CD4-positive, alpha-beta T cell (primary cell): ENCODE results near the gene SLITRK4. TPM values are rescaled to one million over a fixed set of nuclear protein-coding genes. Genes with fewer than 3 reads are reported as not detected.

ENCODE experiments used
- ATAC-seq: fragments of 200-7000 bp; cut with Tn5 transposase; one replicate; pipeline ENCODE4 v1.10.0; 2022; ENCODE audit warnings: mild to moderate bottlenecking; ENCODE audit not compliant: poor library complexity
- CTCF ChIA-PET: fragments of 350-600 bp; sonication (Branson Sonifier 250); formaldehyde crosslinking; loops from one replicate; lab custom pipeline; 2021; ENCODE audit warnings: antibody characterized with exemption, inconsistent platforms; lab: Charles Lee
- POLR2A ChIA-PET: fragments of 350-600 bp; sonication (Branson Sonifier 250); formaldehyde crosslinking; loops from one replicate; lab custom pipeline; 2021; ENCODE audit warnings: antibody characterized with exemption, inconsistent platforms; lab: Charles Lee
- DNase-seq, 14 experiments: peaks; one replicate each; pipeline ENCODE4 v3.0.0-alpha.2; 2013 to 2020; ENCODE audit warnings: mixed read lengths in 2 of 14
- H3K27ac ChIP-seq, 2 donors: one replicate each; pipeline versions ENCODE4 v1.5.1 to v1.7.0; 2013; ENCODE audit warnings: low read length in 2 of 2, low read depth in 1 of 2, mild to moderate bottlenecking in 1 of 2
- H3K27me3 ChIP-seq, 2 experiments: 1 replicate in 1 of 2; 2 replicates in 1 of 2; pipeline versions ENCODE4 v1.6.1 to v1.7.0; 2013; ENCODE audit warnings: low read length in 2 of 2, control low read depth in 1 of 2, mild to moderate bottlenecking in 1 of 2, moderate library complexity in 1 of 2; ENCODE audit not compliant: insufficient read depth in 2 of 2, control insufficient read depth in 1 of 2
- H3K36me3 ChIP-seq: one replicate; pipeline ENCODE4 v1.6.1; 2013; ENCODE audit warnings: low read length, control low read depth; ENCODE audit not compliant: insufficient read depth
- H3K4me1 ChIP-seq: one replicate; pipeline ENCODE4 v1.6.1; 2013; ENCODE audit warnings: low read length, control low read depth; ENCODE audit not compliant: insufficient read depth
- H3K4me3 ChIP-seq: one replicate; pipeline ENCODE4 v1.5.1; 2013; ENCODE audit warnings: mild to moderate bottlenecking, low read length, moderate library complexity
- H3K9me3 ChIP-seq, 2 experiments: 1 replicate in 1 of 2; 2 replicates in 1 of 2; pipeline versions ENCODE4 v1.6.1 to v1.7.0; 2013; ENCODE audit warnings: low read length in 2 of 2, mild to moderate bottlenecking in 2 of 2, control low read depth in 1 of 2, moderate library complexity in 1 of 2; ENCODE audit not compliant: control insufficient read depth in 1 of 2, insufficient read depth in 1 of 2
- H3K27ac Mint-ChIP-seq: one replicate; pipeline ENCODE4 v1.8.0; 2020; ENCODE audit warnings: mixed read lengths
- H3K27me3 Mint-ChIP-seq: one replicate; pipeline ENCODE4 v1.8.0; 2021; ENCODE audit warnings: mixed read lengths
- H3K36me3 Mint-ChIP-seq: one replicate; pipeline ENCODE4 v1.8.0; 2021; ENCODE audit warnings: low read depth, mixed read lengths
- H3K4me1 Mint-ChIP-seq: one replicate; pipeline ENCODE4 v1.8.0; 2021; ENCODE audit warnings: low read depth, mixed read lengths
- H3K4me3 Mint-ChIP-seq: one replicate; pipeline ENCODE4 v1.8.0; 2020; ENCODE audit warnings: mild to moderate bottlenecking, mixed read lengths
- H3K9me3 Mint-ChIP-seq: one replicate; pipeline ENCODE4 v1.8.0; 2020; ENCODE audit warnings: mixed read lengths
- CTCF ChIP-seq: fragments of 200-600 bp; IDR thresholded peaks from one replicate; pipeline ENCODE4 v1.8.0; 2022; ENCODE audit warnings: antibody characterized with exemption, mild to moderate bottlenecking
- intact Hi-C, 2 experiments: fragments of 100-400 bp; cut with DNase I in 1 of 2; cut with micrococcal nuclease in 1 of 2; formaldehyde crosslinking; loops; one replicate each; pipeline versions ENCODE4 v1.15.1 to v1.9.0; 2023 to 2025; cut with DNase I, micrococcal nuclease
- polyA plus RNA-seq, 2 donors: library from polyadenylated mRNA; unstranded; fragments of 120-200 nt; gene quantifications; one replicate each; pipeline ENCODE4 v1.2.1, GENCODE V29; 2013
- total RNA-seq, 174 experiments: library from RNA in 2 of 174; stranded (reverse) in 2 of 174; gene quantifications; one replicate each; pipeline ENCODE4 v1.2.3 and lab custom pipeline; 2021 to 2026

SLITRK4 gene
- total RNA-seq: under 1 TPM in 1 of 2 experiments, not detected in 1; 0.06 TPM
- polyA plus RNA-seq (2013, experiment 1 of 2): 0.45 TPM
- polyA plus RNA-seq (2013, experiment 2 of 2): 0.49 TPM
- 0 to 0.92 (median 0) reads per million in 172 experiments for total RNA-seq (lab: John Stamatoyannopoulos, UW)

- no peak for TF ChIP-seq CTCF
- Mint-ChIP-seq H3K9me3 (no peaks in the 10 kb centered on the region), H3K36me3 (no peaks in the 10 kb centered on the region), H3K27me3 (peaks cover 20% of the 10 kb centered on the region), H3K27ac (no peak within 1 kb of the TSS), H3K4me3 (no peak within 1 kb of the TSS), H3K4me1 (no peaks in the 10 kb centered on the region)
- POLR2A ChIA-PET: no interaction called here
- ATAC-seq (no peak), DNase-seq (no peak)
- H3K9me3 ChIP-seq: peaks cover 0 to 17% of the 10 kb centered on the region in 2 experiments
- H3K4me1 ChIP-seq: no peaks in the 10 kb centered on the region
- intact Hi-C loops: no loop called here
- H3K4me3 ChIP-seq: no peak within 1 kb of the TSS
- H3K36me3 ChIP-seq: no peaks in the 10 kb centered on the region
- peaks cover 0 to 9% of the 10 kb centered on the region in 2 experiments for H3K27me3 ChIP-seq
- H3K27ac ChIP-seq: no peak within 1 kb of the TSS
- CTCF ChIA-PET: no interaction called here
Observed at GRCh38 chrX:143635915-143636314, at the start of gene SLITRK4. Gene SLITRK4, minus strand, starts transcription at chrX:143636101. Its CDS starts 4,993 bp downstream, at chrX:143631108.

- no peak overlapping the region for H3K27ac ChIP-seq
- ChIA-PET CTCF (no interaction called here), POLR2A (no interaction called here)
- Mint-ChIP-seq H3K27ac (no peak overlapping the region), H3K9me3 (no peaks in the 10 kb centered on the region), H3K27me3 (no peaks in the 10 kb centered on the region), H3K4me3 (no peak overlapping the region), H3K4me1 (no peaks in the 10 kb centered on the region), H3K36me3 (no peaks in the 10 kb centered on the region)
- H3K27me3 ChIP-seq: no peaks in the 10 kb centered on the region
- no peak for ATAC-seq
- H3K4me1 ChIP-seq: no peaks in the 10 kb centered on the region
- H3K36me3 ChIP-seq: no peaks in the 10 kb centered on the region
- TF ChIP-seq CTCF: no peak
- H3K9me3 ChIP-seq: no peaks in the 10 kb centered on the region
- intact Hi-C loops: no loop called here
- no peak for DNase-seq
- H3K4me3 ChIP-seq: no peak overlapping the region
Observed at GRCh38 chrX:143683486-143683885, 47.6 kb upstream of the SLITRK4 start.

GRCh38 chrX:143674926-143675325 lies 39.0 kb upstream of the SLITRK4 start:
- Mint-ChIP-seq H3K9me3 (peaks cover 3% of the 10 kb centered on the region), H3K4me1 (no peaks in the 10 kb centered on the region), H3K4me3 (no peak overlapping the region), H3K27me3 (no peaks in the 10 kb centered on the region), H3K36me3 (no peaks in the 10 kb centered on the region), H3K27ac (no peak overlapping the region)
- DNase-seq (no peak), ATAC-seq (no peak)
- H3K9me3 ChIP-seq: peaks cover 0 to 3% of the 10 kb centered on the region in 2 experiments
- H3K36me3 ChIP-seq: no peaks in the 10 kb centered on the region
- H3K4me1 ChIP-seq: no peaks in the 10 kb centered on the region
- intact Hi-C loops: no loop called here
- H3K27me3 ChIP-seq: no peaks in the 10 kb centered on the region
- POLR2A ChIA-PET: no interaction called here
- CTCF ChIA-PET: no interaction called here
- no peak overlapping the region for H3K4me3 ChIP-seq
- TF ChIP-seq CTCF: no peak
- H3K27ac ChIP-seq: no peak overlapping the region
